HG03196 (cell line): ENCODE measurements around the gene FHIP1B.

ENCODE experiments used
- ATAC-seq: cut with Tn5 transposase; IDR thresholded peaks from one replicate; pipeline ENCODE4 v1.9.1; 2021; ENCODE audit not compliant: unreplicated experiment

Gene FHIP1B

GRCh38 chr11:6240781-6241180 lies 6.3 kb upstream of the FHIP1B start:
- no peak for ATAC-seq

GRCh38 chr11:6240139-6240538 lies 5.7 kb upstream of the FHIP1B start:
- ATAC-seq: no peak

- no peak for ATAC-seq
Measured at GRCh38 chr11:6238902-6239301, 4.5 kb upstream of the FHIP1B start, which contains the start of gene CNGA4. CNGA4 (plus strand) TSS chr11:6239089; CDS start chr11:6239207, 118 bp downstream.

- ATAC-seq: no peak
Measured at GRCh38 chr11:6237761-6238302, 3.4 kb upstream of the FHIP1B start.

GRCh38 chr11:6237266-6237665 lies 2.8 kb upstream of the FHIP1B start:
- no peak for ATAC-seq

- no peak for ATAC-seq
Measured at GRCh38 chr11:6233984-6234386, 451 bp downstream of the FHIP1B start.

GRCh38 chr11:6232899-6233298 lies 1.5 kb downstream of the FHIP1B start:
- no peak for ATAC-seq

GRCh38 chr11:6229911-6230310 lies 4.5 kb downstream of the FHIP1B start:
- no peak for ATAC-seq

- no peak for ATAC-seq
Measured at GRCh38 chr11:6228520-6228919, 5.9 kb downstream of the FHIP1B start.

- ATAC-seq: no peak
Measured at GRCh38 chr11:6225896-6226295, 8.5 kb downstream of the FHIP1B start.

DNA sequence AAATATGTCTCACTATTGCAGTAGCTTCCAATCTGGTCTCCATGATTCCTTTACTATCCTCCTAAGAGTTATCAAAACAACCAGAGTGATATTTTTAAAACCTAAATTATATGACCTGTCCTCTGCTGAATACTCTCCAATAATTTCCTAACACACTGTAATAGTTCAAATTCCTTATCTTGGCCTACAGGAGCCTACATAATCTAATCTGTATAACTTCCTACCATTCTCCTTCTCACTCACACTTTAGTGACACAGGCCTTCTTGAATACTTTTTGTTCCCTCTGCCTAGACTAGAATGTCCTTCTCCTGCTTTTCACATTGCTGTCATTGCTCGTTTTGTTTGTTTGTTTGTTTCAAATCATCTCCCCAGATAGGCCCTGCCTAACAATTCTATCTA lies 9.4 kb downstream of the FHIP1B start:
- no peak for ATAC-seq

DNA sequence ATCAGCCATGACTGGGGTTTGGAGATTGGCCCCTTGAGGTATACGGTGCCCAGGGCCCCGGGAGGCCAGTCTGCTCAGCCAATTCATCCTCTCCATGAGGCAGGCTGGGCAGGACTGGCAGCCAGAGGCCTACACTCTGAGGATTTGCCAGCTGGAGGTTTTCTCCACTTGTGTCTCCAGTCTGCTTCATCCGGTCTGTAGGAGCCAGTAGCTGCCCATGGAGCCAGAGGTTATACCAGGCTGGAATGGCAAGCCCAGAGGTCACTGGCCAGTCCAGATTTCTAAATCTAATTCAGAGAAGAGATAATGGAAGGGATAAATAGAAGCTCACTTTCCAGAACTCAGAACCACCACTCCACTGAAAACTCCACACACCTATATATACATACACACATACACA lies 10.0 kb downstream of the FHIP1B start:
- no peak for ATAC-seq

DNA sequence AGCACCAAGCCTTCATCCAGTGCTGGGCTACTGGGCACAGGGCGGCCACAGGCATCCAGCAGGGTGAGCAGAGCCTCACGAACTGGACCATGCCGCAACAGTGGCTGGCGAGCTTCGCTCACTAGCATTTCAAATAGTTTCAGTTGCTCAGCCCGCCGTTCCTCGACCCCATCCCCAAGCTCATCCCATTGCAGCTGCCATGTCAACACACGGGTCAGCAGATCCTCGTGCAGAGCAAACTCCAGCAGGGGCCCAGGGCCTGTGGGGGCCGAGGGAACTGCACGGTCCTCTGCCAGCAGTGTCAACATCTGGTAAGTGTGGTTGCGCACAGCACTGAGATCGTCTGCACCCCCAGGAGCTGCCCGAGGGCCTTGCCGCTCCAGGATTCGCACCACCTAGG lies 10.6 kb downstream of the FHIP1B start:
- ATAC-seq: no peak

DNA sequence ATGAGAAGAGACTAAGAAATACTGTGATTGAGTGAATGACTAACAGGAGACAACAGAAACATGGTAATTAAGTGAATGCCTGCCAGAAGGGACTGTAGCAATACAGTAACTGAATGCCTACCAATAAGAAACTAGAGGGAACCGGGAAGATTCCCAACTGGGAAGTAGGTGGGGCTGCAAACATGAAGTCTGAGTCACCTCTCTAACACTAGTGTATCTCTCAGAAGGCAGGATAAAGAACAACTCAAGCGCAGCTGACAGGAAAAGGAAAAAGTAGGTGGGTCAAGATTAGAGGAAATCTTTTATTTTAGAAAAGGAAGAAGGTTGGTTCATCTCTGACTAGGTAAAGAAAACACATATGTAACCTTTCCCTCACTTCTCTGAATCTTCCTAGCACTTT lies 15.1 kb downstream of the FHIP1B start:
- no peak for ATAC-seq

DNA sequence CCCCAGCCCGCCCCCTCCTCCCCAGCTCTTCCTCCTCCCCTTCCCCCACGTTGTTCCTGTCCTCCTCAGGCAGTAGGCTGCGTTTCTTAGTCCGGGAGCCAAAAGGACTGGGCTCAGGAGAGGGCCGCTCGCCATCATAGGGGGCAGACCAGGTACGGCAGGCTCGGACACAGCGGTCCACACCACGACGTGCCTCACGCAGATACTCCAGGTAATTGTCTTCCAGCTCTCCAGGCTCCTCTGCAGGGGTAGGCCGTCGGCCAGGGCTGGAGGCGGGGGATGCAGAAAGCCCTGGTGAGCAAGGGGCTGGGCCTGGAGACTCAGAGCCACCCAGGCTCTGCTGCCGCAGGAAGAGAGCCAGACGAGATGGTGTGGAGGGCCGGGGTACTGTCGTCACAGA lies 16.7 kb downstream of the FHIP1B start:
- no peak for ATAC-seq

DNA sequence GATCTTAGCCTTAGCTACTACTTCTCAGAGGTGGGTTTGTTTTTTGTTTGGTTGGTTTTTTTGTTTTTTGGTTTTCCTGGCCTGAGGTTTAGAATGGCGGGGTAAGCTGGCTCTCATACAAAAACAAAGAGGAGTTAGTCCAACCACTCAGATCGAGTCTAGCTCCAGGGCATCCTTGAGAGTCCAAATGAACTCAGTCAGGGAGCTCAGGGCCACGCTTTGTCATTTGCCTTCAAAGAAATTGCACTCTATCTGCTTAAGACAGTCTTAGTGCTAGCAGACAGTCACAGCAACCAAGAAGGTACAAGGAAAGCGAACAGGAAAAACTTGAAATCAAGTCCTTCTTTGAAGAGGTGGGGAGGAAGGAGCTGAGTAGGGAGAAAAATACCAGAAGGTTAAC lies 17.9 kb downstream of the FHIP1B start:
- ATAC-seq: no peak

DNA sequence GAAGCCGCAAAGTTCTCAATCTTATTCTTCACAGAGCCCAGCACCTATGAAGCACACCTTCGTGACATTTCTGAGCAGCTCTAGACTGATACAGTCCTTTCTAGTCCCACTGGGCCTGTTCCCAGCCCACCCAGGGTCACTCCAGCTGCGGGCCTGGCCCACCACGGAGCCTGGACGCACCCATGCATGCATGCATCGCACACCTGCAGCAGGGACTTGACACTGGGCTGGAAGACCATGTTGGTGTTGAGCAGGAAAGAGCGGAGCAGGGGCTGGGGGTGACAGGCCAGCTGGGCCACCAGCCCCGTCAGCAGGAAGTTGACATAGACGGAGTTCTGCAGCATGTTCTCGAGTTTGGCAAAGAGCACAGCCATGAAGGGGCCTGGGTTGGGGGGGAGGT lies 19.9 kb downstream of the FHIP1B start:
- no peak for ATAC-seq

DNA sequence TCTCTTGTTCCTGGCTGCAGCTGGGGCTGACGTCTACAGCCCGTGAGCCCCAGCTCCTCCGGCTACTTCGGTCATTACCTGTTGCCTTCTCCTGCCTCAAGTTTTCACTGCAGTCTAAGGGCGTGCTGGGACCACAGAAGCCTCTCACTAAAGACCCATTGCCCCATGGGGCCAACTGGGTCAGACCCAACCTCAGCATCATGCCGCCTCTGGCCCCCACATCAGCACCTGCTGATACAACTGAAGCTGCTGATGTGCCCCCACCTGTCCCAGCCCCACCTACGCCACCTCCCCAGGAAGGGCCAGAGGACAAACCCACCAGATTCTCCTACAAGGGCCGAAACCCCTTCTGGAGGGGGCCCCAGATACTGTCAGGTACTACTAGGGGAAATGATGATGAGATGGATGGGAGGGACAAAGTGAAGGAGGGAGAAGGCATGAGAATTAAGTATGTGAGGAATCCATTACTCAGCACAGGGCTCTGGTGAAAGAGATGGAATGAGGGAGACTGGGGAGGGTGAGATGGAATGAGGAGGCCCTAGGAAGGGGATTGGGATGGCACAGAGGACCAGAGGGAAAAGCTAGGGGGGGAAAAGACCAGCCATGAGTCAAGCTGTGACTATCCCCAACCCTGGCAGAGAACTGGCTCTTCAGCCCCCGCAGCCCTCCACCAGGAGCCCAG lies 24.0 kb downstream of the FHIP1B start:
- no peak for ATAC-seq

DNA sequence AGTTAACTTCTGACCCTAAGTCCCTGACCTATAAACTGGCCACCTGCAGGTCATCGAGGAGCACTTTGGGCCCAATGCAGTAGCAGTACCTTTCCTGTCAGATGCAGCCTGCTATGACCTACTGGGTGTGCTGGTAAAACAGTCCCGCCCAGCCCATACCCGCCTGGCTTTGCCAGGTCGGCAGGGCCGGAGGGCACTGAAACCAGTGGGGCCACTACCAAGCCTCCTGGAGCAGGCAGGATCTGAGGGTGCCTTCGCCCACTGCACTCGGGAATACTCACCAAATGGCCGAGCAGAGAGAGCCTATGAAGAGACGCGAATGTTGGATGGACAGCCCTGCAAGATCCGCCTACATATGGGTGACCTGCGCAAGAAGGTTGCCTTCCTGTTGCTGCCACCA lies 24.6 kb downstream of the FHIP1B start:
- ATAC-seq: no peak

DNA sequence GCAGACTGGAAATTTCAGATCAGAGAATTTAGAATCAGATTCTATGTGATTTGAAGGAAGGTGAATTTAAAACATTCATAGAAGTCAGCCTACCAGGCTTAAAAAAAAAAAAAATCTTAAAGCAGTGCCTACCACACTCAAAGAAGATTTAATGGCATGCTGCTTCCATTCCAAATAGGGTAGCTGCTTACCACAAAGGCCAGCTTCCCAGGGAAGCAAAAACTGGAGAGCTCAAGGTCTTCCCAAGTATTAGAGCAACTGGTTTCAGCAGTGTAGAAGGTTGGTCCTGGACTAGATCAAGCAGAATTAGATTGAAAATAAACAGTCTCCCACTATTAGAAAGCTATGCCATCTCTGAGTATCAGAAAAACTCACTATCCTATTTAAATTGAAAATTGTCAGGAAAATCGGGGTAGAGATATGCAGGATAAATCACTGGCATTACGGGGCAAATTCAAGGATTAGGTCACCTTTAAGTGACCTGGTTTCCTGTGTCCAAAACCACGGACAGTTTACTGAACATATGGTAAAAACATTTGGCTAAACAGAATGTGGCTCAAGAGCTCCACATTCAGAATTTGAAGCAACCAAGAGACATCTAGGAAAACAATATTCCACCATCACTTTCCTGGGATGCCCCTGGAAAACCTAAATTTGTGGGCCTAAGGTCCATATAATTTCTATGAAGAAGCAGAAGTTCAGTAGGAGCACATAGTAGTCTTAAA lies 27.8 kb downstream of the FHIP1B start:
- ATAC-seq: no peak

DNA sequence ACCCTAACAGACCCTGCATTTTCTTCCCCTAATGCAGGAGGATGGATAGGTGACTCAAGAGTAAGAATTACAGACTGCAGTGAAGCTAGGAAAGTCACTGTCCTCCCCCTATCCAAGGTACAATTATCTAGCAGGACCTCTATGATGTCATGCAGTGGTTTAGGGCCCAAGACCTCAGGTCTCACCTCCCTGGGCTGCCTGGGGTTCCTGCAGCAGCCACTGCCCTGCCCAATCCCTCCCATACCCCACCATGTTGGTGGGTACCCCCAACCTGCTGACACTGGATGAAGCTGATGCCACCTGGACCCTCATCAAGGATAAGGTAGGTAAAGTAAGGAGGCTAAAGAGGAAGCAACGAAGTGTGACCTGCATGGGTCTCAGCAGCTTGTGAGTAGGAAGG lies 29.1 kb downstream of the FHIP1B start, which contains the start of gene C11orf42:
C11orf42 (plus strand) TSS at position 192 of the 400 bp plus-strand sequence; CDS start at position 251, 59 bp downstream.
- no peak for ATAC-seq

DNA sequence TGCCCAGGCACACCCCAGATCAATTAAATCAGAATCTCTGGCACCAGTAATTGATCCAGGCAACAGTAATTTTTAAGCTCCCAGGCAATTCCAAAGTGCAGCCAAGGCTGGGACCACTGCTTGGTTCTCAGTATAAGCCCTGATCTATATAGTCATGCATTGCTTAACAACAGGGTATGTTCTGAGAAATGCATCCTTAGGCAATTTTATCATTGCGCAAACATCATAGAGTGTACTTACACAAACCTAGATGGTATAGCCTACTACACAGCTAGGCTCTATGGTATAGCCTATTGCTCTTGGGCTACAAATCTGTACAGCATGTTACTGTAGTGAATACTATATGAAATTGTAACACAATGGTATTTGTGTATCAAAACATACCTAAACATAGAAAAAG lies 29.7 kb downstream of the FHIP1B start:
- no peak for ATAC-seq
